CD4-positive, alpha-beta T cell (primary cell): ENCODE measurements around the gene STMN3. TPM values are rescaled to one million over a fixed set of nuclear protein-coding genes. Genes with fewer than 3 reads are reported as not detected.

Source experiments
- ATAC-seq: fragments of 200-7000 bp; cut with Tn5 transposase; one replicate; pipeline ENCODE4 v1.10.0; 2022; ENCODE audit warnings: mild to moderate bottlenecking; ENCODE audit not compliant: poor library complexity
- CTCF ChIA-PET: fragments of 350-600 bp; sonication (Branson Sonifier 250); formaldehyde crosslinking; loops from one replicate; lab custom pipeline; 2021; ENCODE audit warnings: antibody characterized with exemption, inconsistent platforms; lab: Charles Lee
- POLR2A ChIA-PET: fragments of 350-600 bp; sonication (Branson Sonifier 250); formaldehyde crosslinking; loops from one replicate; lab custom pipeline; 2021; ENCODE audit warnings: antibody characterized with exemption, inconsistent platforms; lab: Charles Lee
- DNase-seq, 14 experiments: peaks; one replicate each; pipeline ENCODE4 v3.0.0-alpha.2; 2013 to 2020; ENCODE audit warnings: mixed read lengths in 2 of 14
- H3K27ac ChIP-seq, 2 donors: one replicate each; pipeline versions ENCODE4 v1.5.1 to v1.7.0; 2013; ENCODE audit warnings: low read length in 2 of 2, low read depth in 1 of 2, mild to moderate bottlenecking in 1 of 2
- H3K27me3 ChIP-seq, 2 experiments: 1 replicate in 1 of 2; 2 replicates in 1 of 2; pipeline versions ENCODE4 v1.6.1 to v1.7.0; 2013; ENCODE audit warnings: low read length in 2 of 2, control low read depth in 1 of 2, mild to moderate bottlenecking in 1 of 2, moderate library complexity in 1 of 2; ENCODE audit not compliant: insufficient read depth in 2 of 2, control insufficient read depth in 1 of 2
- H3K36me3 ChIP-seq: one replicate; pipeline ENCODE4 v1.6.1; 2013; ENCODE audit warnings: low read length, control low read depth; ENCODE audit not compliant: insufficient read depth
- H3K4me1 ChIP-seq: one replicate; pipeline ENCODE4 v1.6.1; 2013; ENCODE audit warnings: low read length, control low read depth; ENCODE audit not compliant: insufficient read depth
- H3K4me3 ChIP-seq: one replicate; pipeline ENCODE4 v1.5.1; 2013; ENCODE audit warnings: mild to moderate bottlenecking, low read length, moderate library complexity
- H3K9me3 ChIP-seq, 2 experiments: 1 replicate in 1 of 2; 2 replicates in 1 of 2; pipeline versions ENCODE4 v1.6.1 to v1.7.0; 2013; ENCODE audit warnings: low read length in 2 of 2, mild to moderate bottlenecking in 2 of 2, control low read depth in 1 of 2, moderate library complexity in 1 of 2; ENCODE audit not compliant: control insufficient read depth in 1 of 2, insufficient read depth in 1 of 2
- H3K27ac Mint-ChIP-seq: one replicate; pipeline ENCODE4 v1.8.0; 2020; ENCODE audit warnings: mixed read lengths
- H3K27me3 Mint-ChIP-seq: one replicate; pipeline ENCODE4 v1.8.0; 2021; ENCODE audit warnings: mixed read lengths
- H3K36me3 Mint-ChIP-seq: one replicate; pipeline ENCODE4 v1.8.0; 2021; ENCODE audit warnings: low read depth, mixed read lengths
- H3K4me1 Mint-ChIP-seq: one replicate; pipeline ENCODE4 v1.8.0; 2021; ENCODE audit warnings: low read depth, mixed read lengths
- H3K4me3 Mint-ChIP-seq: one replicate; pipeline ENCODE4 v1.8.0; 2020; ENCODE audit warnings: mild to moderate bottlenecking, mixed read lengths
- H3K9me3 Mint-ChIP-seq: one replicate; pipeline ENCODE4 v1.8.0; 2020; ENCODE audit warnings: mixed read lengths
- intact Hi-C, 2 experiments: fragments of 100-400 bp; cut with DNase I in 1 of 2; cut with micrococcal nuclease in 1 of 2; formaldehyde crosslinking; loops; one replicate each; pipeline versions ENCODE4 v1.15.1 to v1.9.0; 2023 to 2025; cut with DNase I, micrococcal nuclease
- total RNA-seq, 174 experiments: library from RNA in 2 of 174; stranded (reverse) in 2 of 174; gene quantifications; one replicate each; pipeline ENCODE4 v1.2.3 and lab custom pipeline; 2021 to 2026
- TF ChIP-seq, protein P1 (sequence below): fragments of 200-600 bp; IDR thresholded peaks from one replicate; pipeline ENCODE4 v1.8.0; 2022; ENCODE audit warnings: antibody characterized with exemption, mild to moderate bottlenecking

STMN3 gene
- total RNA-seq, 2 experiments from 2014 or later, result 122 to 127 TPM

DNA sequence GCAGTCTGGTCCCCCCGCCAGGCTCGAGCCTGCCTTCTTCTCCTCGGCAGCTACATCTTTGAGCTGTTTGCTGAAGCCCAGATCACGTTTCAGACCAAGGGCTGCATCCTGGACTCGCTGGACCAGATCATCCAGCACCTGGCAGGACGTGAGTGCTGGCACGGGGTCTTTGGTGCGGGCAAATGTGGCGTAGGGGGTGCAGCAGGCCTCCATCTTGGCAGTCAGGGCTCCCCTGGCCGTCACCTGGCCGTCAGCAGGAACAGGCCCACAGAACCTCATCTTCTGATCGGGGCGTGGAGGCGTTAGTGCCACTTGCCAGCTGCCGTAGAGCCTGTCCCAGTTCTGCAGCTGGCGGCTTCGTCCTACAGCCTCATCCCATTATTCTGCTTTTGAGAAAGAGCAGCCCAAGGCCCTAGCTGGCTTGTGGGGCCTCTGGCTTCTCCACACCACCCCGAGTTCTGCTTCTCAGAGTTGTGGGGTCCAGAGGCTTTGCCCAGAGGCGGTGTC, 26.6 kb upstream of the STMN3 start:
- no peak overlapping the region for H3K4me3 Mint-ChIP-seq
- Histone ChIP-seq H3K4me1 (no peaks in the 10 kb centered on the region), H3K9me3 (no peaks in the 10 kb centered on the region), H3K4me3 (no peak overlapping the region), H3K27me3 (no peaks in the 10 kb centered on the region), H3K27ac (no peak overlapping the region), H3K36me3 (peaks cover 5% of the 10 kb centered on the region)
- POLR2A ChIA-PET, result no interaction called here
- H3K27ac Mint-ChIP-seq, result no peak overlapping the region
- TF ChIP-seq, protein P1, sequence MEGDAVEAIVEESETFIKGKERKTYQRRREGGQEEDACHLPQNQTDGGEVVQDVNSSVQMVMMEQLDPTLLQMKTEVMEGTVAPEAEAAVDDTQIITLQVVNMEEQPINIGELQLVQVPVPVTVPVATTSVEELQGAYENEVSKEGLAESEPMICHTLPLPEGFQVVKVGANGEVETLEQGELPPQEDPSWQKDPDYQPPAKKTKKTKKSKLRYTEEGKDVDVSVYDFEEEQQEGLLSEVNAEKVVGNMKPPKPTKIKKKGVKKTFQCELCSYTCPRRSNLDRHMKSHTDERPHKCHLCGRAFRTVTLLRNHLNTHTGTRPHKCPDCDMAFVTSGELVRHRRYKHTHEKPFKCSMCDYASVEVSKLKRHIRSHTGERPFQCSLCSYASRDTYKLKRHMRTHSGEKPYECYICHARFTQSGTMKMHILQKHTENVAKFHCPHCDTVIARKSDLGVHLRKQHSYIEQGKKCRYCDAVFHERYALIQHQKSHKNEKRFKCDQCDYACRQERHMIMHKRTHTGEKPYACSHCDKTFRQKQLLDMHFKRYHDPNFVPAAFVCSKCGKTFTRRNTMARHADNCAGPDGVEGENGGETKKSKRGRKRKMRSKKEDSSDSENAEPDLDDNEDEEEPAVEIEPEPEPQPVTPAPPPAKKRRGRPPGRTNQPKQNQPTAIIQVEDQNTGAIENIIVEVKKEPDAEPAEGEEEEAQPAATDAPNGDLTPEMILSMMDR, result no peak
- intact Hi-C loops, result no loop called here
- H3K27me3 Mint-ChIP-seq, result no peaks in the 10 kb centered on the region
- ATAC-seq, result no peak
- no peaks in the 10 kb centered on the region for H3K9me3 Mint-ChIP-seq
- CTCF ChIA-PET, result no interaction called here
- no peak for DNase-seq
- peaks cover 15% of the 10 kb centered on the region for H3K36me3 Mint-ChIP-seq
- H3K4me1 Mint-ChIP-seq, result no peaks in the 10 kb centered on the region

DNA sequence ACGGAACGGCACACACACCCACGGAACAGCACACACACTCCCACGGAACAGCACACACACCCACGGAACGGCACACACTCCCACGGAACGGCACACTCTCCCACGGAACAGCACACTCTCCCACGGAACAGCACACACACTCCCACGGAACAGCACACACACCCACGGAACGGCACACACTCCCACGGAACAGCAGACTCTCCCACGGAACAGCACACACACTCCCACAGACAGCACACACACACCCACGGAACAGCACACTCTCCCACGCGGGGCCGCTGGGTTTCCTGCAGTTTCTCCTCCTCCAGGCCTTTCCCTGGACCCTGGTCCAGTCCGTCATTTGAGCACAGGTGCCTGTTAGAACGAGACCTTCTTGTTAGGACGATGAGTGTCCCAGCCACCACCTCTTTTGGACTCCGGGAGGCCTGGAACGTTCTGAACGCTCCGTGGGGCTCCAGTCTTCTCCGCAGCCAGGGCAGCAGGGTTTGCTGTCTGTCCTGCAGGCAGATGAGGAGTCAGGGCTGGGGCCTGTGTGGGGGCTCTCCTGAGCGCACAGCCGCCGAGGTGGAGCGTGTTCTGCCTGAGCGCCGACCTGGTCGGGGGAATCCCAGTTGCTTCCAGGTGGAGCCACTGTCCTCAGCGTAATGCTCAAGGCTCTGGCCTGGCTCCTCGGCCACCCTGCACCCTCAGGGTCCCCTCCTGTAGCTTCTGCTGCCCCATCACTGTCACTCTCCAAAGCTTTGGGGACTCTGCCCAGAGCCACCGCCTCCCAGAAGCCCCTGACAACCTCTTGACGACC, 25.6 kb upstream of the STMN3 start:
- DNase-seq (no peak), ATAC-seq (no peak)
- Mint-ChIP-seq H3K9me3 (no peaks in the 10 kb centered on the region), H3K4me3 (no peak overlapping the region), H3K36me3 (peaks cover 15% of the 10 kb centered on the region), H3K27ac (no peak overlapping the region), H3K4me1 (no peaks in the 10 kb centered on the region), H3K27me3 (no peaks in the 10 kb centered on the region)
- Histone ChIP-seq H3K4me3 (no peak overlapping the region), H3K27ac (no peak overlapping the region), H3K36me3 (peaks cover 5% of the 10 kb centered on the region), H3K4me1 (no peaks in the 10 kb centered on the region), H3K9me3 (no peaks in the 10 kb centered on the region), H3K27me3 (no peaks in the 10 kb centered on the region)
- intact Hi-C loops, result no loop called here
- TF ChIP-seq, protein P1, result no peak
- ChIA-PET POLR2A (no interaction called here), CTCF (no interaction called here)

DNA sequence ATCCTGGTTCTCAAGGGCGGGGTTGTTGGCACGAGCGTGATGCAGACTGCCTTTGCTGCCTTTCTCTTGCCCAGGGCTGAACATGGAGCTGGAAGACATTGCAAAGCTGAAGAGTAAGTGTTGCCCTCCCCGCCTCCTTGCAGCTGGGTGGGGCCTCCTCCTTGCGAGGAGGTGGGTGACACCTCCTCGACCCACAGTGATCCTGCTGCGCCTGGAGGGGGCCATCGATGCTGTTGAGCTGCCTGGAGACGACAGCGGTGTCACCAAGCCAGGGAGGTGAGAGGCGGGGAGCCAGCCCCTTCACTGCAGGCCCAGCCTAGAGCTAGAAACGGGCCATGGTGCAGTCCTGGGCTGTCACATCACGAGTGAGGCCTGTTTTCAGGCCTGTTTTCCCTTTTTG, 24.8 kb upstream of the STMN3 start:
- Mint-ChIP-seq H3K36me3 (peaks cover 15% of the 10 kb centered on the region), H3K27me3 (no peaks in the 10 kb centered on the region), H3K4me3 (no peak overlapping the region), H3K4me1 (no peaks in the 10 kb centered on the region), H3K9me3 (no peaks in the 10 kb centered on the region), H3K27ac (no peak overlapping the region)
- CTCF ChIA-PET, result no interaction called here
- Histone ChIP-seq H3K9me3 (no peaks in the 10 kb centered on the region), H3K4me3 (no peak overlapping the region), H3K27ac (no peak overlapping the region), H3K27me3 (no peaks in the 10 kb centered on the region), H3K4me1 (no peaks in the 10 kb centered on the region), H3K36me3 (peaks cover 5% of the 10 kb centered on the region)
- ATAC-seq (no peak), DNase-seq (no peak)
- TF ChIP-seq, protein P1, result no peak
- intact Hi-C loops, result no loop called here
- POLR2A ChIA-PET, result no interaction called here
